ENCODE data around the gene SMIM7.
"Not testable (repeated sequence)": the region's sequence is repeated elsewhere in the genome, so short reads cannot be mapped to it uniquely, and the experiment has no call there.

Gene SMIM7

DNA sequence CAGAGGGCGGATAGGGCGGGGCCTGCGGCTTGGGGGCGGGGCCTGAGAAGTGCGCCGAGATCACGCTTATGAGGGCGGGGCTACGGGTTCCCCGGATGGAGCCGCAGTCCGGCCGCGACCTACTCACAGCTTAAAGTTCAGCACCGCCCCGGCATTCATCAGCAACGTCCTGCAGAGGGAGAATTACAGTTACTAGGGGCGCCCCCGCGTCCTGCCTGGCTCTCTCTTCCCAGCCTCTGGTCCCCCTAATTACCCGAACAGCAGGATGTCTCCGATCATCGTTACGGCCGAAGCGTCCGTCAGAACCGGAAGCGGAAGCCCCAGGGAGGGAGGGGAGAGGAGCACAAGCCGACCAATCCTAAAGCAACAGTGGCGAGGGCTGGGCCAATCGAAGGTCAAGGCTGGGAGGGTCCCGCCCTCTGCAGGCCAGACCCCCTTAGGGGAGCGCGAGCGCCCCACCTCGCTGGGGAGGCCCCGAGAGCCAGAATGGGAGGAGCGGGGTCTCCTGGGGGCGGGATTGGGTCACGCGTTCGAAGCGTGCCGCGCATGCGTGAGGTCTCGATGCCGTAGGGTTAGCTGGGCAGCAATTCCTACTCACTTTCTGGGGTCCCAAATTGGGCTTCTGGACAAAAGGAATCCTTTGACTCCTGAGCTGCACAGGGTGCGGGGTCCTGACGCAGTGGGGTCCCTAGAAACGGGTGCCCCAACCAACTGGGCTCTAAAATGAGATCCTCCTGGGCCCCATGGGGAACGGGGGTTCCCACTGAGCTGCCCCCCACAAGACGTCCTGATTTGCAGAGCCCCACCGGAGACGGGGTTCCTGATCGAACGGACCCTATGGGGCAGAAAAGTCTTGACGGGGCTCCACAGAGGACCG, at the start of gene SMIM7:
Gene SMIM7, minus strand, starts transcription at position 313 of the 877 bp plus-strand sequence. Its CDS starts 34 bp downstream, at position 279.
- peak; percentile 97 for DNase-seq

DNA sequence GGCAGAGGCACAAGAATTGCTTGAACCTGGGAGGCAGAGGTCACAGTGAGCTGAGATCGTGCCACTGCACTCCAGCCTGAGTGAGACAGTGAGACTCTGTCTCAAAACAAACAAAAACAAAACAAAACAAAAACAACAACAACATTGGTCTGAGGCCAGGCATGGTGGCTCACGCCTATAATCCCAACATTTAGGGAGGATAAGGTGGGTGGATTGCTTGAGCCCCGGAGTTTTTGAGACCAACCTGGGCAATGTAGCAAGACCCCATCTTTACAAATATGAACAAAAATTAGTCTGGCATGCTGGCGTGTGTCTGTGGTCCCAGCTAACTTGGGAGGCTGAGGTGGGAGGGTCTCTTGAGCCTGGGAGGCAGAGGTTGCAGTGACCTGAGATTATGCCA, 43.7 kb upstream of the SMIM7 start:
- no peak for DNase-seq

DNA sequence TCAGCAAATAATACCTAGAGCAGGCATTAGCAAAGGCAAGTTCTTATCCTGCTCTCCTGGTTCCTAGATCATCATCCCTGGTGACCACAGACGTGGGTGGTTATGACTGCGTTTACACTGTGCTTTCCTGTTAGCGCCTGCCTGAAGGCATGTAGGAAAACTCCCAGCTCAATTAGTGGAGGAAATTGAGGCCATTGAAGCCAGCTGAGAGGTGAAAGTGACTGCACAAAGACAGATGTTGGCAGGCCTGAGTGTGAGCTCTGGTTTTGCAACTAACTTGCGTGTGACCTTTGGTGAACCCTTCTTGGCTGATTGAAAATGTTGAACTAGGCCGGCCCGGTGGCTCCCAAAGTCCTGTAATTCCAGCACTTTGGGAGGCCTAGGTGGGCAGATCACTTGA, 42.2 kb upstream of the SMIM7 start:
- no peak for DNase-seq

DNA sequence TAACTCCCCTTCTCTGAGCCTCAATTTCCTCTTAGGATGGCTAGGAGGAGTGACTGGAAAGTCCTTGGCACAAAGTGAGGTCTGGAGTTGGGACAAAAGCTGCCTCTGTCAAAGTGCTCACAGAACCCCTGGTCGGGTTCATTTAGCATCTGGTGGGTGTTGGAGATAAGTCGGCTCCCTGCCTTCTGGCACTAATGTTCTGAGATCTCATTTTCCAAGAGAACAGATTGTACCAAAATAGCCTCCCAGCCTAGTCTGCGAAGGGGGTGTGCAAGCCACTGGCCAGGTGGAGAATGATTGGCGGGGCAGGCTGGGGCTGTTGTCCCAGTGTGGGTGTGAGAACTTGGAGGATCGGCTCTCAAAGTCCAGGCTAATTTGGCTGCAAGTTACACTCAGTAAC, 39.0 kb upstream of the SMIM7 start:
- DNase-seq: no peak

- DNase-seq: no peak
Measured at GRCh38 chr19:16688084-16688483, 28.1 kb upstream of the SMIM7 start.

DNA sequence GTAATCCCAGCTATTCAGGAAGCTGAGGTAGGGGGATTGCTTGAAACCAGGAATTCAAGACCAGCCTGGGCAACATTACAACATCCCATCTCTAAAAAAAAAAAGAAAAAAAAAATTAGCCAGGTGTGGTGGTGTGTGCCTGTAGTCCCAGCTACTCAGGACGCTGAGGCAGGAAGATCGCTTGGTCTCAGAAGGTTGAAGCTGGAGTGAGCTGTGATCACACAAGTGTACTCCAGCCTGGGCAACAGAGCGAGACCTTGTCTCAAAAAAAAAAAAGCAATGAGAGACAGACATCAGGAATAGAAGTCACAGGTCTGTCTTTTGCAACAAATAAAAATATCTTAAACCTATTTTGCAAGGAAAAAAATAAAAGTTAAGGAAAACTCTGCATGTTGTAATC, 24.3 kb upstream of the SMIM7 start:
- no peak for DNase-seq

DNA sequence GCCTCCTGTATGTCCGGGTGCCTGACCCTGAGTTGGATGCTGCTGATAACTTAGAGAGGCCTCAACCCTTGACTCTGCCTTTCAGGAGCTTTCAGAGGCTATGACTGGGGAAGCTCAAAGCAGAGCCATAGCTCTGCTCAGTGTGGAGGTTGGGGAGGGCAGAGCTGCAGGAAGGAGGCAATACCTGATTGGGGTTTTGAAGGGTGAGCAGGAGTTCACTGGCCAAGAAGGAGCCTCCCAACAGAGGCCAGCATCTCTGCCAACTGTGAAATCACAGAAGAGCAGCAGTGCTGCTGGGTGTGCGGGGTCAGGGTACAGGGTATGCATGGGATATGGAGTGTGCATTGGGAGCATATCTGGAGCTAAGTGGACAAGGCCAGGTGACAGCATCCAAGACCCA, 22.6 kb upstream of the SMIM7 start:
- DNase-seq: no peak

DNA sequence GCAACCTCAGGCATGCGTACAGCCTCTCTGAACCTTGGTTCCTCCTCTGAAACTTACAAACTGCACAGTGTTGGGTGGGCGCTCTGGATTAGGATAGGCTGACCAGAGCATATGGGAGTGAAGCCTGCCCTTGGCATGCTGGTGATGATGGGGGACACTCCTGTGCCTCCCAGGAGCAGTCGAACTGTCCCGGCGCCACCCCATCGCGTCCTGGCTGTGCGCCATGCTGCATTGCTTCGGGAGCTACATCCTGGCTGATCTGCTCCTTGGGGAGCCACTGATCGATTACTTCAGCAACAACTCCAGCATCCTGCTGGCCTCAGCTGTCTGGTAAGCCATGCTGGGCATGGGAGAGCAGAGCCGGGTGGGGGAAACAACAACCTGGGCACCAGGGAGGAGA, 19.9 kb upstream of the SMIM7 start:
- no peak for DNase-seq

- no peak for DNase-seq
Measured at GRCh38 chr19:16678498-16678897, 18.6 kb upstream of the SMIM7 start.

GRCh38 chr19:16677055-16677454, 17.1 kb upstream of the SMIM7 start:
- DNase-seq: no peak

DNA sequence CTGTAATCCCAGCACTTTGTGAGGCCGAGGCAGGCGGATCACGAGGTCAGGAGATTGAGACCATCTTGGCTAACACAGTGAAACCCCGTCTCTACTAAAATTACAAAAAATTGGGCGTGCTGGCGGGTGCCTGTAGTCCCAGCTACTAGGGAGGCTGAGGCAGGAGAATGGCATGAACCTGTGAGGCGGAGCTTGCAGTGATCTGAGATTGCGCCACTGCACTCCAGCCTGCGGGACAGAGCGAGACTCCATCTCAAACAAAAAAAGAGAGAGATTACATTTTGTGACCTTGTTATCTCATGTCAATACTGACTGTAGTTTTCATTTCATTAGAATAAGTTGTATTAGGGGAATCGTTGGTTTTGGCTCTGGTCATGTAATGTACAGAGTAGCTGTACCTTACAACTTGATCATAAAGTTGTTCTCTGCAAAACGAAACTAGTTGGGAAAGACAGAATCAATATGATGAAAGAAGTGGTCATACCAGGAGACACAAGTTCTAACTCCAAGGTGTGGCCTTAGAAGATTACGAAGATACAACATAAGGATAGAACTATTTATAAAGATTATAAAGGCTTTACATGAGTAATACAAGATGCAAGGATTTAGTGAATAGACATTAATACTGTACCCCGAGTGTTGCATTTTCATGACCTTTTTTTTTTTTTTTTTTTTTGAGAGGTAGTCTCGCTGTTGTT, 16.3 kb upstream of the SMIM7 start:
- no peak for DNase-seq

GRCh38 chr19:16673839-16674238, 13.9 kb upstream of the SMIM7 start:
- DNase-seq: not testable (repeated sequence)

DNA sequence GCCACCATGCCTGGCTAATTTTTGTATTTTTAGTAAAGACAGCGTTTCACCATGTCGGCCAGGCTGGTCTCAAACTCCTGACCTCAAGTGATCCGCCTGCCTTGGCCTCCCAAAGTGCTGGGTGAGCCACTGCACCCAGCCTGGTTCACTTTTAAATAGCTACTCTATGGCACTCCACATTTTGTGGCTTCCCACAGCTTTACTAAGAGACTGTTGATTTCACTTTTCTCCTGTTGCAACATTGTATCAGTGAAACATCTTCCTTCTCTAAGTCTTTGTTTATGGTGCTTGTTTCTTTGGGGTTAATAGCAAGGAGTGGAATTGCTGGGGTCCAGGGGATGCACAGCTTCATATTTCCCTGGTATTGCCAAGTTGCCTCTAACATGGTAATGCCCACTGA, 13.3 kb upstream of the SMIM7 start:
- DNase-seq: no peak

GRCh38 chr19:16671652-16672274, 11.8 kb upstream of the SMIM7 start:
- DNase-seq: no peak

GRCh38 chr19:16670291-16670690, 10.3 kb upstream of the SMIM7 start:
- DNase-seq: no peak

DNA sequence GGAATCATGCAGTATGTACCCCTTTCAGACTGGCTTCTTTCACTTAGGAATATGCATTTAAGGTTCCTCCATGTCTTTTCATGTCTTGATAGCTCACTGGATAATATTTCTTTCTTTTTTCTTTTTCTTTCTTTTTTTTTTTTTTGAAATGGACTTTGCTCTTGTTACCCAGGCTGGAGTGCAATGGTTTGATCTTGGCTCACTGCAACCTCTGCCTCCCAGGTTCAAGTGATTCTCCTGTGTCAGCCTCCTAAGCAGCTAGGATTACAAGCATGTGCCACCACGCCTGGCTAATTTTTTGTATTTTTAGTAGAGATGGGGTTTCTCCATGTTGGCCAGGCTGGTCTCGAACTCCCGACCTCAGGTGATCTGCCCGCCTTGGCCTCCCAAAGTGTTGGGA, 8.8 kb upstream of the SMIM7 start:
- DNase-seq: not testable (repeated sequence)

DNA sequence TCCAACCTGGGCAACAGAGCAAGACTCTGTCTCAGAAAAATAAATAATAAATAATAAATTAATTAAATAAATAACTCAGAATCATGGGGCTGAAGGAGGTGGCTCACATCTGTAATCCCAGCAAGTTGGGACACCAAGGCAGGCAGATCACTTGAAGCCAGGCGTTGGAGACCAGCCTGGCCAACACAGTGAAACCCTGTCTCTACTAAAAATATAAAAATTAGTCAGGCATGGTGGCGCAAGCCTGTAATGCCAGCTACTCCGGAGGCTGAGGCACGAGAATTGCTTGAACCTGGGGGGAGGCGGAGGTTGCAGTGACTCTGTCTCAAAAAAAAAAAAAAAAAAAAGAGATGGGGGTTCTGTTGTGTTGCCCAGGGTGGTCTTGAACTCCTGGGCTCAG, 8.2 kb upstream of the SMIM7 start:
- no peak for DNase-seq

- DNase-seq: peak; percentile 31
Measured at GRCh38 chr19:16661480-16662034, 1.6 kb upstream of the SMIM7 start.

DNA sequence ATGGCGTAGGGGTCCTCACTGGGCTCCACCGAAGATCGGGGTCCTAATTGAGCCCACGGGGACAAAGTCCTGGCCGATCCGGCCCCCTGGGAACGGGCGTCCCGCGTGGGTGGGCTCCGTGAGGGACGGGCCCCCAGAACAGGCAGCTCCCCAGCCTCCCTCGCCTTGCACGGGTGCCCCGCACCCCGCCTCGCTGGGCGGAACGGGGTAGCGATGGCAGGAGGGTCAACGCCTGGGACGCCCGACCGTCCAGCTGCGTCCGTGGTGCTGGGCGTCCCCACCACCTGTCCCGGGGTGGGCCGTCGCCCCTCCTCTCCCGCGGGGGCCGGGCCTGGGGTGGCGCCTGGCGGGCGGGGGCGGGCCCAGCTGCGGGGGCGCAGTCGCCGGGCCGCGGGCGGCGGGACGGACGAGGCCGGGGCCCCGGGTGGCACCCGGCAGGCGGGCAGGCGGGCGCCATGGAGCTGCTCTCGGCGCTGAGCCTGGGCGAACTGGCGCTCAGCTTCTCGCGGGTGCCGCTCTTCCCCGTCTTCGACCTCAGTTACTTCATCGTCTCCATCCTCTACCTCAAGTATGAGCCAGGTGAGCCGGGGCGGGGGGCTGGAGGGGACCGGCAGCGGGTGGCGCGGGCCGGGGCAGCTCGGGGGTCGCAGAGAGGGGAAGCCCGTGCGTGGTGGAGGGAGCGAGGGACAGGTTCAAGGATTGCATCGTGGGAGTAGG, 977 bp upstream of the SMIM7 start, which contains the start of gene TMEM38A:
Gene TMEM38A, plus strand, starts transcription at position 377 of the 717 bp plus-strand sequence. Its CDS starts 79 bp downstream, at position 456.
- peak; percentile 52 for DNase-seq

DNA sequence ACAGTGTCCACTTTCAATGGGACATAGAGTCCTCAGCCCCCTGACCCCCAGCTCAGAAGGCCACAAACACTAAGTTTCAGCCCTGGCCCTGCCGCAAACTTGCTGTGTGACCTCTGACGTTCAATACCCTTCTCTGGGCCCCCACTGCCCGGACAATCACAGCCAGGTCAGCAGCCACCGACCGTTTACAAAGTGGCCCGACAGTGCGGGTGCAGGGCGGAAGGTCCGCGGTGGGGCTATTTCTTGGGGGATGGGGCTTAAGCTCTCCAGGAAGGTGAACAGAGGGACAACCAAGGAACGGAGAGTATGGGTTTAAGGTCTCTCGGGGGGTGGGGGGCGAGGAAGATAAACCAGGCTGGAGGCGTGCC, 496 bp downstream of the SMIM7 start:
- DNase-seq: no peak

DNA sequence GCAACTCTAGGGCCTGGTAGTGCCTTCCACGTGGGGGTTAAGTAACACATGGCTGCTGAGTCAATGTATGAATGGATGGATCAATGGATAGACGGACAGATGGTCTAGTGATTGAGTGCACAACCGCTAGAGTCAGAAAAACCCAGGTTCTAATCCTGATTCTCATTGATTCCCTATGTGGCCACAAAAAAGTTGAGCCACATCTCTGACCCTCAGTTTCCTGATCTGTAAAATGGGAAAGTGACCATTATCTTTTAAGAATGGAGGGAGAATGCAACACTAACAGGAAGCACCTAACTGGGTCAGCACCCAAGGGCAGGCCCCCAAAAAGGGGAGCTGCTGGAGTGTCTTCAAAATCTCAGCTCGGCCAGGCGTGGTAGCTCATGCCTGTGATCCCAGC, 2.6 kb downstream of the SMIM7 start:
- no peak for DNase-seq

- no peak for DNase-seq
Measured at GRCh38 chr19:16655727-16656126, 4.2 kb downstream of the SMIM7 start.

DNA sequence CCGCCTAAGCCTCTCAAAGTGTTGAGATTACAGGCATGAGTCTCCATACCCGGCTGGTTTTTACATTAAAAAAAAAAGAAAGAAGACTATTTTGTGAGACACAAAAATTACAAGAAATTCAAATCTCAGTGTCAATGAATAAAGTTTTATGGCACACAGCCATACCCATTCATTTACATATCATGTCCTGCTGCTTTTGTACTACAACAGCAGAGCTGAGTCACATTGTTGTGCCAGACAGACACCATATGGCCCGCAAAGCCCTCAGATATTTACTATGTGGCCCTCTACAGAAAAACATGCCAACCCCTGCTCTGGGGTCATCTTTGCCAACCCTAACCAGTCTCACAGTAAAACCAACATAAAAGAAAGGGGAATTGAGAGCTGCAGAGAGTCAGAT, 5.3 kb downstream of the SMIM7 start:
- no peak for DNase-seq
